Loucy (cell line): Measurements from ENCODE around the gene MADD.

Source experiments
- H2AFZ ChIP-seq: fragments of 200-600 bp; sonication (generic); 2 replicates; pipeline ENCODE4 v1.6.0; 2016; ENCODE audit warnings: antibody characterized with exemption, mild to moderate bottlenecking, low read length, moderate library complexity
- H3F3A ChIP-seq: fragments of 200-600 bp; 2 replicates; pipeline ENCODE4 v1.6.0; 2016; ENCODE audit warnings: antibody characterized with exemption, low read depth, mild to moderate bottlenecking
- H3K27me3 ChIP-seq: fragments of 200-600 bp; sonication (generic); 2 replicates; pipeline ENCODE4 v1.6.1; 2014; ENCODE audit warnings: low read length, mild to moderate bottlenecking; ENCODE audit not compliant: insufficient read depth, poor library complexity, severe bottlenecking
- H3K36me3 ChIP-seq: fragments of 200-600 bp; sonication (generic); 2 replicates; pipeline ENCODE4 v1.6.1; 2016; ENCODE audit warnings: low read length; ENCODE audit not compliant: insufficient read depth
- H3K4me1 ChIP-seq: fragments of 200-600 bp; sonication (generic); 2 replicates; pipeline ENCODE4 v1.5.1; 2014; ENCODE audit warnings: low read length, mild to moderate bottlenecking; ENCODE audit not compliant: insufficient read depth, poor library complexity, severe bottlenecking
- H3K4me2 ChIP-seq: fragments of 200-600 bp; sonication (generic); 2 replicates; pipeline ENCODE4 v1.6.0; 2014; ENCODE audit warnings: antibody characterized with exemption, low read length, low read depth, mild to moderate bottlenecking; ENCODE audit not compliant: poor library complexity, severe bottlenecking
- H3K4me3 ChIP-seq: fragments of 200-600 bp; sonication (generic); 2 replicates; pipeline ENCODE4 v1.5.1; 2014; ENCODE audit warnings: low read length, mild to moderate bottlenecking, mixed read lengths; ENCODE audit not compliant: poor library complexity, severe bottlenecking
- H3K79me2 ChIP-seq: fragments of 200-600 bp; sonication (generic); 2 replicates; pipeline ENCODE4 v1.6.1; 2014; ENCODE audit warnings: low read length; ENCODE audit not compliant: insufficient read depth
- H3K9ac ChIP-seq: fragments of 200-600 bp; sonication (generic); 2 replicates; pipeline ENCODE4 v1.6.0; 2014; ENCODE audit warnings: mild to moderate bottlenecking, low read depth, low read length, moderate library complexity; ENCODE audit not compliant: poor library complexity, severe bottlenecking
- H3K9me2 ChIP-seq: fragments of 200-600 bp; sonication (generic); replicated peaks from 2 replicates; pipeline ENCODE4 v1.6.1; 2016; ENCODE audit warnings: low read depth, low read length, mixed read lengths
- H3K9me3 ChIP-seq: fragments of 200-600 bp; sonication (generic); 2 replicates; pipeline ENCODE4 v1.6.1; 2014; ENCODE audit warnings: mild to moderate bottlenecking, antibody characterized with exemption, low read length, low read depth; ENCODE audit not compliant: insufficient read depth
- H4K20me1 ChIP-seq: fragments of 200-600 bp; sonication (generic); 2 replicates; pipeline ENCODE4 v1.6.0; 2014; ENCODE audit warnings: antibody characterized with exemption, low read length, mild to moderate bottlenecking; ENCODE audit not compliant: insufficient read depth, poor library complexity, severe bottlenecking
- CTCF ChIP-seq: fragments of 200-600 bp; sonication (generic); conservative IDR thresholded peaks from 2 replicates; pipeline ENCODE4 v1.5.1; 2014; ENCODE audit warnings: mild to moderate bottlenecking, antibody characterized with exemption, low read length
- EZH2phosphoT487 ChIP-seq: fragments of 200-600 bp; IDR thresholded peaks from 2 replicates; pipeline ENCODE4 v1.6.1; 2018; ENCODE audit warnings: antibody characterized with exemption, mild to moderate bottlenecking, moderate library complexity, borderline replicate concordance

The MADD gene

GRCh38 chr11:47225552-47226400 is 44.2 kb upstream of the MADD start:
- H4K20me1 ChIP-seq, result no peaks in the 10 kb centered on the region
- peaks cover 12% of the 10 kb centered on the region; the same call in 1 of the 2 replicates for H3K36me3 ChIP-seq
- H3K79me2 ChIP-seq, result peaks cover 3% of the 10 kb centered on the region; the same call in 1 of the 2 replicates
- no peak overlapping the region for H3K9ac ChIP-seq
- H3F3A ChIP-seq, result no peaks in the 10 kb centered on the region
- no peak overlapping the region for H2AFZ ChIP-seq
- H3K4me1 ChIP-seq, result no peaks in the 10 kb centered on the region
- H3K9me3 ChIP-seq, result no peaks in the 10 kb centered on the region
- H3K4me3 ChIP-seq, result no peak overlapping the region
- no peaks in the 10 kb centered on the region for H3K27me3 ChIP-seq
- H3K9me2 ChIP-seq, result no peaks in the 10 kb centered on the region
- TF ChIP-seq CTCF (no peak), EZH2phosphoT487 (no peak)
- no peak overlapping the region for H3K4me2 ChIP-seq

GRCh38 chr11:47229161-47229560 is 40.8 kb upstream of the MADD start:
- Histone ChIP-seq H3K4me2 (no peak overlapping the region), H3K9me2 (no peaks in the 10 kb centered on the region), H3K36me3 (peaks cover 11% of the 10 kb centered on the region; the same call in 1 of the 2 replicates), H3K4me3 (no peak overlapping the region), H3K79me2 (peaks cover 3% of the 10 kb centered on the region; the same call in 1 of the 2 replicates), H3K27me3 (no peaks in the 10 kb centered on the region), H2AFZ (no peak overlapping the region), H3F3A (no peaks in the 10 kb centered on the region), H4K20me1 (no peaks in the 10 kb centered on the region), H3K9ac (no peak overlapping the region), H3K4me1 (no peaks in the 10 kb centered on the region), H3K9me3 (no peaks in the 10 kb centered on the region)
- TF ChIP-seq EZH2phosphoT487, result no peak
- TF ChIP-seq CTCF, result no peak

- Histone ChIP-seq H3K36me3 (peaks cover 18% of the 10 kb centered on the region; the same call in 1 of the 2 replicates), H3K79me2 (no peaks in the 10 kb centered on the region), H3K27me3 (no peaks in the 10 kb centered on the region), H3F3A (0 out of 2 replicates have a peak, but pooled peaks cover 2% of the 10 kb centered on the region), H3K9me3 (no peaks in the 10 kb centered on the region), H3K4me2 (no peak overlapping the region), H3K4me3 (no peak overlapping the region), H2AFZ (no peak overlapping the region), H3K4me1 (no peaks in the 10 kb centered on the region), H3K9me2 (no peaks in the 10 kb centered on the region), H4K20me1 (no peaks in the 10 kb centered on the region), H3K9ac (no peak overlapping the region)
- TF ChIP-seq EZH2phosphoT487 (no peak), CTCF (no peak)
Observed at GRCh38 chr11:47233051-47233450, 36.9 kb upstream of the MADD start.
